Smooth muscle cell (in vitro differentiated cells): ENCODE measurements around the gene IMMP2L. TPM values are rescaled to one million over a fixed set of nuclear protein-coding genes. Genes with fewer than 3 reads are reported as not detected.
A peak's percentile ranks its signal among the peaks of the same experiment; 100 is the strongest.

Experiments used
- DNase-seq: peaks from one replicate; lab custom pipeline; 2025; ENCODE audit not compliant: unreplicated experiment; lab: John Stamatoyannopoulos, UW
- H2AFZ ChIP-seq: fragments of 200-600 bp; sonication (generic); 2 replicates; pipeline ENCODE4 v1.6.0; 2016; ENCODE audit warnings: antibody characterized with exemption, low read depth, mild to moderate bottlenecking
- H3F3A ChIP-seq: fragments of 200-600 bp; sonication (generic); 2 replicates; pipeline ENCODE4 v1.6.0; 2017; ENCODE audit warnings: antibody characterized with exemption, low read depth
- H3K27ac ChIP-seq: fragments of 200-600 bp; sonication (generic); 2 replicates; pipeline ENCODE4 v1.5.1; 2016; ENCODE audit warnings: low read depth, mild to moderate bottlenecking
- H3K27me3 ChIP-seq: fragments of 200-600 bp; sonication (generic); 2 replicates; pipeline ENCODE4 v1.6.1; 2016; ENCODE audit warnings: low read depth, mild to moderate bottlenecking
- H3K36me3 ChIP-seq: fragments of 200-600 bp; sonication (generic); 2 replicates; pipeline ENCODE4 v1.5.1; 2016; ENCODE audit warnings: low read depth
- H3K4me1 ChIP-seq: fragments of 200-600 bp; sonication (generic); 2 replicates; pipeline ENCODE4 v1.5.1; 2016; ENCODE audit warnings: low read depth
- H3K4me2 ChIP-seq: fragments of 200-600 bp; sonication (generic); 2 replicates; pipeline ENCODE4 v1.6.0; 2016; ENCODE audit warnings: mild to moderate bottlenecking
- H3K4me3 ChIP-seq: fragments of 200-600 bp; sonication (generic); 2 replicates; pipeline ENCODE4 v1.5.1; 2016; ENCODE audit warnings: mild to moderate bottlenecking
- H3K79me2 ChIP-seq: fragments of 200-600 bp; sonication (generic); 2 replicates; pipeline ENCODE4 v1.6.0; 2016; ENCODE audit warnings: low read depth, mild to moderate bottlenecking
- H3K9ac ChIP-seq: fragments of 200-600 bp; sonication (generic); 2 replicates; pipeline ENCODE4 v1.6.0; 2016; ENCODE audit warnings: low read depth
- H3K9me3 ChIP-seq: fragments of 200-600 bp; sonication (generic); replicated peaks from 2 replicates; pipeline ENCODE4 v1.5.1; 2016; ENCODE audit warnings: low read depth
- H4K20me1 ChIP-seq: fragments of 200-600 bp; sonication (generic); 2 replicates; pipeline ENCODE4 v1.6.0; 2016; ENCODE audit warnings: low read depth
- WGBS: methylation state at CpG from one replicate; pipeline ENCODE4 v1.1.7; 2016; ENCODE audit warnings: low lambda C conversion rate; 5-methylcytosine and 5-hydroxymethylcytosine counted together
- polyA plus RNA-seq: library from polyadenylated mRNA; unstranded; fragments of >200 nt; fragmentation: Nextera tagmentation; extraction: Ambion mirVana; gene quantifications from 2 replicates; pipeline ENCODE4 v1.2.1, GENCODE V29; 2016
- total RNA-seq: library from RNA; depleted of rRNA; stranded (reverse); fragments of >200 nt; gene quantifications from 2 replicates; pipeline ENCODE4 v1.2.3, GENCODE V29; 2014
- TF ChIP-seq, protein P1 (sequence below): fragments of 200-600 bp; sonication (generic); IDR thresholded peaks from 2 replicates; pipeline ENCODE4 v1.5.1; 2017; ENCODE audit warnings: borderline replicate concordance, mild to moderate bottlenecking, antibody characterized with exemption; ENCODE audit not compliant: insufficient read depth, poor library complexity, severe bottlenecking

The IMMP2L gene
- total and polyA plus RNA-seq, 2 experiments from 2014 or later = 10.9 to 11.1 TPM

DNA sequence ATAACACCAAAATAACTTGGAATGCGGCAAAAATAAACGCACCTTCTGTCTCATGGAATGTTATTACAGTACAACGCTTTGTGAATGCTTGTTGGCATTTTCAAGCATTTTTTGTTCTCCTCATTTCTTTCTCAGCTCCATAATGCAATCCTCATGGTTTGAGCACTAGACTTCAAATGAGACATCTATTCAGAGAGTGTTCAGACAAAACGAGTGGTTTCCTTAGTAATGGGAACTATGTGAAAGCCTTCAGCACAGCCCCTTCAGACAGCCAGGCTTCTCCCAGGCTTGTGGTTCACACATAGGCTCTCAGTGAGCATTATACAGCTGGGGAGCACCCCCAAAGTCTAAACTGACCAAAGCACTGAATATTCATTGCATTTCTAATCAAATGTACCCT lies 479.9 kb downstream of the IMMP2L start:
- Histone ChIP-seq H3K4me2 (peak overlapping the region; percentile 55), H3K4me3 (no peak overlapping the region), H3K9ac (peak overlapping the region; percentile 75), H3K9me3 (no peaks in the 10 kb centered on the region), H3K27me3 (no peaks in the 10 kb centered on the region), H3F3A (no peaks in the 10 kb centered on the region), H3K4me1 (peaks cover 17% of the 10 kb centered on the region), H3K36me3 (no peaks in the 10 kb centered on the region), H2AFZ (peak overlapping the region; percentile 54), H3K27ac (peak overlapping the region; percentile 87), H3K79me2 (no peaks in the 10 kb centered on the region), H4K20me1 (no peaks in the 10 kb centered on the region)
- no peak for DNase-seq
- TF ChIP-seq, protein P1, sequence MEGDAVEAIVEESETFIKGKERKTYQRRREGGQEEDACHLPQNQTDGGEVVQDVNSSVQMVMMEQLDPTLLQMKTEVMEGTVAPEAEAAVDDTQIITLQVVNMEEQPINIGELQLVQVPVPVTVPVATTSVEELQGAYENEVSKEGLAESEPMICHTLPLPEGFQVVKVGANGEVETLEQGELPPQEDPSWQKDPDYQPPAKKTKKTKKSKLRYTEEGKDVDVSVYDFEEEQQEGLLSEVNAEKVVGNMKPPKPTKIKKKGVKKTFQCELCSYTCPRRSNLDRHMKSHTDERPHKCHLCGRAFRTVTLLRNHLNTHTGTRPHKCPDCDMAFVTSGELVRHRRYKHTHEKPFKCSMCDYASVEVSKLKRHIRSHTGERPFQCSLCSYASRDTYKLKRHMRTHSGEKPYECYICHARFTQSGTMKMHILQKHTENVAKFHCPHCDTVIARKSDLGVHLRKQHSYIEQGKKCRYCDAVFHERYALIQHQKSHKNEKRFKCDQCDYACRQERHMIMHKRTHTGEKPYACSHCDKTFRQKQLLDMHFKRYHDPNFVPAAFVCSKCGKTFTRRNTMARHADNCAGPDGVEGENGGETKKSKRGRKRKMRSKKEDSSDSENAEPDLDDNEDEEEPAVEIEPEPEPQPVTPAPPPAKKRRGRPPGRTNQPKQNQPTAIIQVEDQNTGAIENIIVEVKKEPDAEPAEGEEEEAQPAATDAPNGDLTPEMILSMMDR = no peak
- WGBS = 47% methylated on average over 4 of the region's 4 CpGs

DNA sequence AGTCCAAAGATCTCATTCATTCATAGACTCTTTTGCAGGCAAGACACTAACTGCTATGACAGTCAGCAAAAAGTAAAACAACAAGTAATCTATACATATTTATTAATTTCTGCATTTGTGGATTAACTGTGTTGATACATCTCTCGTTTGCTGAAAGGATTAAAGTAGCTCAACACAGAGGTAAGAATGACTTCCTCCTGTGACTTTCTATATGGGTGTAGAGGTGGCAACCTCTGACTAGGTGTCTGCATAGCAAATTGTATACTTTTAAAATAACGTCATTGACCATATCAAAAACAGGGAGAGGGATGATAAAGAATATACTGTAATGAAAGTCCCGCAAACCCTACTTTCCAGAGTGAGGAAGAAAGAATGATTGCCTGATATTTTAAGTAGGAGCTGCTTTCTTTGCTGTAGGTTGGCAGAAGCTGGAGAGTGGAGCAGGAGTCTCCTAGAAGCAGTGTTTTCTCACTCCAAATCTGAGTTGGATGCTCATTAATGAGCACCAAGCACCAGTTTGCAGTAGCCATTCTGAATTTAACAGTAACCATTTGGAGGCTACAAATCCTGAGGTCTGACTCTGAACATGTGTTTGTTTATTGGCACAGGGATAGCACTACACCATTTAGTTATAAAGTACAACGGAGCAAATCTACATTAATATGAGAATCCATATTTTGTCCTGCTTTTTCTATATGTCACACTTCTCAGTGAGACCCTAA lies 480.6 kb downstream of the IMMP2L start:
- H3K9me3 ChIP-seq = no peaks in the 10 kb centered on the region
- H3K4me1 ChIP-seq = peaks cover 17% of the 10 kb centered on the region
- no peaks in the 10 kb centered on the region for H4K20me1 ChIP-seq
- peak overlapping the region; percentile 55 for H3K4me2 ChIP-seq
- no peaks in the 10 kb centered on the region for H3F3A ChIP-seq
- H3K4me3 ChIP-seq = no peak overlapping the region
- no peaks in the 10 kb centered on the region for H3K27me3 ChIP-seq
- no peak for DNase-seq
- no peaks in the 10 kb centered on the region for H3K36me3 ChIP-seq
- H3K27ac ChIP-seq = peak overlapping the region; percentile 87
- no peaks in the 10 kb centered on the region for H3K79me2 ChIP-seq
- H2AFZ ChIP-seq = peak overlapping the region; percentile 54
- WGBS = 91% methylated on average over 4 of the region's 4 CpGs
- peak overlapping the region; percentile 75 for H3K9ac ChIP-seq
- TF ChIP-seq, protein P1 = no peak

GRCh38 chr7:111080495-111081105 lies 481.7 kb downstream of the IMMP2L start:
- H3K27ac ChIP-seq = no peak overlapping the region
- H3K4me2 ChIP-seq = no peak overlapping the region
- no peaks in the 10 kb centered on the region for H4K20me1 ChIP-seq
- H3K27me3 ChIP-seq = no peaks in the 10 kb centered on the region
- no peaks in the 10 kb centered on the region for H3K36me3 ChIP-seq
- no peak for DNase-seq
- H3K9me3 ChIP-seq = no peaks in the 10 kb centered on the region
- H3K4me1 ChIP-seq = peaks cover 17% of the 10 kb centered on the region
- no peak overlapping the region for H3K9ac ChIP-seq
- no peaks in the 10 kb centered on the region for H3F3A ChIP-seq
- H3K4me3 ChIP-seq = no peak overlapping the region
- WGBS = 97% methylated on average over 1 of the region's 1 CpG
- no peak overlapping the region for H2AFZ ChIP-seq
- TF ChIP-seq, protein P1 = no peak
- H3K79me2 ChIP-seq = no peaks in the 10 kb centered on the region
